Small intestine (tissue), 7 donors: Measurements from ENCODE around the gene ITPR1. TPM values are rescaled to one million over a fixed set of nuclear protein-coding genes. Genes with fewer than 3 reads are reported as not detected.

Experiments used
- DNase-seq, 2 donors: peaks; one replicate each; pipeline versions ENCODE4 v3.0.0 to v3.0.0-alpha.2; 2013
- FAIRE-seq: peaks from 2 replicates; lab custom pipeline; 2012; peaks lifted over from hg19 to GRCh38; lab: Jason Lieb, UNC
- H3K27ac ChIP-seq, 3 donors: one replicate each; pipeline ENCODE4 v1.5.1; 2013; ENCODE audit warnings: low read length in 2 of 3, mild to moderate bottlenecking in 2 of 3, control low read depth in 1 of 3, inconsistent platforms in 1 of 3, low read depth in 1 of 3, moderate library complexity in 1 of 3
- H3K27me3 ChIP-seq, 3 donors: one replicate each; pipeline ENCODE4 v1.6.1; 2013; ENCODE audit warnings: low read length in 3 of 3, inconsistent platforms in 1 of 3; ENCODE audit not compliant: control insufficient read depth in 3 of 3, insufficient read depth in 3 of 3
- H3K36me3 ChIP-seq, 3 donors: one replicate each; pipeline ENCODE4 v1.6.1; 2013; ENCODE audit warnings: low read length in 3 of 3, inconsistent platforms in 1 of 3, low read depth in 1 of 3, mild to moderate bottlenecking in 1 of 3, moderate library complexity in 1 of 3; ENCODE audit not compliant: control insufficient read depth in 3 of 3, insufficient read depth in 2 of 3
- H3K4me1 ChIP-seq, 3 donors: one replicate each; pipeline ENCODE4 v1.6.1; 2013; ENCODE audit warnings: low read length in 2 of 3, inconsistent platforms in 1 of 3, low read depth in 1 of 3, mild to moderate bottlenecking in 1 of 3, moderate library complexity in 1 of 3; ENCODE audit not compliant: control insufficient read depth in 3 of 3, insufficient read depth in 2 of 3
- H3K4me3 ChIP-seq, 3 donors: one replicate each; pipeline ENCODE4 v1.5.1; 2013; ENCODE audit warnings: low read length in 3 of 3, control low read depth in 1 of 3, inconsistent platforms in 1 of 3, low read depth in 1 of 3, mild to moderate bottlenecking in 1 of 3, moderate library complexity in 1 of 3
- H3K9me3 ChIP-seq, 2 donors: one replicate each; pipeline ENCODE4 v1.6.1; 2013; ENCODE audit warnings: low read depth in 1 of 2, low read length in 1 of 2; ENCODE audit not compliant: control insufficient read depth in 2 of 2, insufficient read depth in 1 of 2
- WGBS, 3 donors: extraction: QIAGEN DNeasy Blood & Tissue Kit; methylation state at CpG; one replicate each; pipeline ENCODE4 v1.1.7; 2013; 5-methylcytosine and 5-hydroxymethylcytosine counted together
- polyA plus RNA-seq, 4 donors: library from polyadenylated mRNA; stranded (reverse) in 3 of 4; unstranded in 1 of 4; fragments of 200-250 nt in 3 of 4; fragments of 120-200 nt in 1 of 4; gene quantifications; one replicate each; pipeline versions ENCODE4 v1.2.1 to v1.2.3, GENCODE V29; 2013
- donor health status: healthy with polysubstance abuse.
- donor health status: control.
- donor health status: control.
- donor health status: Bipolar disorder and iron deficiency.
- donor health status: healthy.

Gene ITPR1
- polyA plus RNA-seq, 4 donors = 0.89 to 13.8 (median 5.1) TPM

DNA sequence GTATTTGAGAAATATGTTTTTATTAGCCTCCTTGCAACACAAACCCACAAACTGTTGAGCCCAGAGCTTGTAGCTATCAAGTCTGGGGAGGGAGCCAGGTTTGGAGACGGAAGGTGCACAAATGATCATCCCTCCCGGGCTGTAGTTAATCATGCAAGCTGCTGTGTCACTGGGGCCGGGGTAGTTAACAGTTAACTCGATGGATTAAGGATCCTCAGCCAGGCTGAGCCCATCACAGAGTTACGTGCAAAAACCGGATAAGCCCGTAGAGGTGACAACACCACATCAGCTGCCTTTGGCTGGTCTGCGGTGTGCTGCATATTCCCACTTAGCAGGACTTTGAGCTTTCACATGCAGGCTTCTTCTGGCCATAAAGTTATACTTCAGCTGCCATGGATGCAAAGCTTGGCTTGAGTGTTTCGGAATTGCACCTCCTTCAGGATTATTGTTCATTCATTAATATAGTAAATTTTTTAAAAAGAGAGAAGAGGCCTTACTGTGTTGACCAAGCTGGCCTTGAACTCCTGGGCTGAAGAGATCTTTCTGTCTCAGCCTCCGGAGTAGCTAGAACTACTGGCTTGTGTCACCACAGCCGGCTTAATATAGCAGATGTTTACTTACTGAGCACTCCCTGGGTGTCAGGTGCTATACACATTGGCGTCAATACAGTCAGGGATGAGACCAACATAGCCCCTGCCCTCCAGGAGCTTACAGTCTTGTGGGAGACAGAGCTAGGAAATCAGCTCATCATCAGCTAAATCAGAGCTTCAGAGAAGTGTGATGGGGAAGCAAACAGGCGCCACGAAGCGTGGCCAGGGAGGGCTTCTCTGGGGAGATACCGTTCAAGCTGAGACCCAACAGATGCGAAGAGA lies 259.3 kb downstream of the ITPR1 start:
- Histone ChIP-seq H3K9me3 (peaks cover 0 to 7% of the 10 kb centered on the region in 2 donors), H3K27ac (peak overlapping the region; percentile 1 to 96 (median 89)), H3K27me3 (no peaks in the 10 kb centered on the region), H3K36me3 (no peaks in the 10 kb centered on the region), H3K4me3 (peak overlapping the region in 1 of 3 donors; percentile 4), H3K4me1 (peaks cover 0 to 75% (median 23%) of the 10 kb centered on the region in 3 donors)
- DNase-seq (peak; percentile 92 to 95), FAIRE-seq (no peak)
- 38 to 68% (median 53%) methylated on average over 17 of the region's 17 CpGs for WGBS, 3 donors

DNA sequence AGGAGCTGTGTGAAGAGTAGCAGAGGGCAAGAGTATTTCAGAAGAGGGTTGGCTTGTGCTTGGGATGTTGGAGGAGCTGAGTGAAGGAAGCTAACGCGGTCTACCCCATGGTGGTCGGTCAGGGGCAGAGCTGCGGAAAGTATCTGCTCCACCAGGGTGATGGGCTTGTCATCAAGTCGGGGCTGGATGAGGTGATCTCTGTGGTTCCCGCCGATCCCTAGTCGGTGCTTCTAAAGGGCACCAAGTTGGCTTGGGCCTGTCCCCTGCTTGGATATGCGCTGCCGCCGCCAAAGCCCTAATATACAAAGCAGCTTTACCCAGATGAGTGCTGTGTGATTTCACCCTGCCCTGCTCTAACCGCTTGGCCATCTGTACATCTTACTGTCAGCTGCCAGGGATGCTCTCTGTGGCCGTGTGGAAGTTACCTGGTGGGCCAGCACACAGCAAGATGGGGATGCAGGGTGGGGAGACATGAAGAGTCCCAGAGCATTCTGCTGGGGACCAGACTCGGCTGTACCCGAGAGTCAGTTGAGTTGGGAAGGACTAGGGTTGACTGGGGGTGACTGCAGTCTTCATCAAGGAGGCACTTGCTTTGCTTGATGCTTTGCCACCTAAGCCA lies 260.0 kb downstream of the ITPR1 start:
- peaks cover 0 to 83% (median 28%) of the 10 kb centered on the region in 3 donors for H3K4me1 ChIP-seq
- H3K36me3 ChIP-seq = no peaks in the 10 kb centered on the region
- no peak for FAIRE-seq
- H3K27ac ChIP-seq = peak overlapping the region in 2 of 3 donors; percentile 89 to 96
- H3K9me3 ChIP-seq = peaks cover 0 to 7% of the 10 kb centered on the region in 2 donors
- H3K27me3 ChIP-seq = no peaks in the 10 kb centered on the region
- no peak overlapping the region for H3K4me3 ChIP-seq
- no peak for DNase-seq
- 94 to 98% (median 97%) methylated on average over 15 of the region's 15 CpGs for WGBS, 3 donors

DNA sequence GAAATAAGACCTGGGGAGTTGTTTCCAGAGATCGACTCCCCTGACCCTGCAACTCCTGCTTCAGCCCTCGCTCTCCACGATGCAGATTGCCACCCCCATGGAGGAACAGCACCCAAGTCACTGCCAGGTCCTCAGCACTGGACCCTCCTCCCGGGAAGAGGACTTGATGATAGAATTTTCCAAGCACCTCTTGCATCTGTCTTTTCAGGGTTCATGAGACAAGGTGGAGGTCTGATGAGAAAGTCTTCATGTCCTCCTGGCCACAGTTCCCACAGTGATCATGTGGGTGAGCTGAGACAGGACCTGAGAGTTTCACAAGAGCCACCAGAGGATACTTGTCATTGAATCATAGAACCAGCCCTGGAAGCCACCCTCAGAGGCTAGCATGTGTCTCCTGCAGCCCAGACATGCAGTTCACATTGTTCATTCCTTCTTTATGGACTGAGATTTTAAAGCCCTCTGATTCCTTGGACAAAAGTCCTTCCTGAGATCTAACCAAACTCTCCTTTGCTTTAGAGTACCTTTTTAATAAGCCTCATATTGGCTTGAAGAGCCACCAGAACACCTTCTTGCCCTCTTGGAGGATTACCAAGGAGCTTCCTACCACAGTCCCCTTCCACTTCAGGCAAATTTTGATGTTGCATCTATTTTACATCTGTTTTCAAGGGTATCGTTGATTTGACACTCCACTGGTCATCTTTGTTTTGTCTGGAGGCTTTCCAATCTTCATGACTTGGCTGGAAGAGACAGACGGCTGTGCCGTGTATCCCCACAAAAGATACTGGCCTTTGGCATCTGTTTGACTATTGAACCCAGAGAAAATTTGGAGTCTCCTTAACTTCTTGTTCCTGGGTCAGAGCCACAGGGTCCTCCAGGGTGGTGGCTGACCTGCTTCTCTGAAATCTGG lies 261.3 kb downstream of the ITPR1 start:
- Histone ChIP-seq H3K9me3 (peaks cover 0 to 9% of the 10 kb centered on the region in 2 donors), H3K4me1 (peaks cover 0 to 91% (median 28%) of the 10 kb centered on the region in 3 donors), H3K4me3 (no peak overlapping the region), H3K36me3 (no peaks in the 10 kb centered on the region), H3K27ac (no peak overlapping the region), H3K27me3 (no peaks in the 10 kb centered on the region)
- DNase-seq = no peak
- 79 to 94% (median 89%) methylated on average over 7 of the region's 7 CpGs for WGBS, 3 donors
- no peak for FAIRE-seq

DNA sequence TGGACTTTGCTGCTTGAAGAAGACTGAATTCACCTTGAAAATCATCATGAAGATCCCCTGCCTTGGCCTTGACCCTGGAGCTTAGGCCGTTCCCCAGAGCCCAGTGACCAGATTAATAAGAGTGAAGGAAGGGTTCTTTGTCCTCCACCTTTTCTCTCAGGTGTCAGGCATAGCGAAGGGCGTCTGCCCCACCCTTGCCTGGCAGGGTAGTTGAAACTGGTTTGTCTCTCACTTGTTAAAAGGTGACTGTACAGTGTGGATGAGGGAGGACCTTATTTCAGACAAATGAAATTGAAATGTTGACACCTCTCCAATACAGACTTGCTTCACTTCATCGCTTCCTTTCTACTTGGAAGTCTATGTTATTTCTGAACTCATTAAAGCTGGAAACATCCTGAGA lies 262.4 kb downstream of the ITPR1 start:
- H3K4me1 ChIP-seq = peaks cover 0 to 86% (median 23%) of the 10 kb centered on the region in 3 donors
- peaks cover 0 to 11% of the 10 kb centered on the region in 2 donors for H3K9me3 ChIP-seq
- DNase-seq (peak; percentile 59 to 66), FAIRE-seq (no peak)
- H3K27me3 ChIP-seq = no peaks in the 10 kb centered on the region
- no peak overlapping the region for H3K4me3 ChIP-seq
- H3K36me3 ChIP-seq = peaks cover 0 to 2% (median 0%) of the 10 kb centered on the region in 3 donors
- 33 to 79% (median 62%) methylated on average over 4 of the region's 4 CpGs for WGBS, 3 donors
- peak overlapping the region in 1 of 3 donors; percentile 15 for H3K27ac ChIP-seq

DNA sequence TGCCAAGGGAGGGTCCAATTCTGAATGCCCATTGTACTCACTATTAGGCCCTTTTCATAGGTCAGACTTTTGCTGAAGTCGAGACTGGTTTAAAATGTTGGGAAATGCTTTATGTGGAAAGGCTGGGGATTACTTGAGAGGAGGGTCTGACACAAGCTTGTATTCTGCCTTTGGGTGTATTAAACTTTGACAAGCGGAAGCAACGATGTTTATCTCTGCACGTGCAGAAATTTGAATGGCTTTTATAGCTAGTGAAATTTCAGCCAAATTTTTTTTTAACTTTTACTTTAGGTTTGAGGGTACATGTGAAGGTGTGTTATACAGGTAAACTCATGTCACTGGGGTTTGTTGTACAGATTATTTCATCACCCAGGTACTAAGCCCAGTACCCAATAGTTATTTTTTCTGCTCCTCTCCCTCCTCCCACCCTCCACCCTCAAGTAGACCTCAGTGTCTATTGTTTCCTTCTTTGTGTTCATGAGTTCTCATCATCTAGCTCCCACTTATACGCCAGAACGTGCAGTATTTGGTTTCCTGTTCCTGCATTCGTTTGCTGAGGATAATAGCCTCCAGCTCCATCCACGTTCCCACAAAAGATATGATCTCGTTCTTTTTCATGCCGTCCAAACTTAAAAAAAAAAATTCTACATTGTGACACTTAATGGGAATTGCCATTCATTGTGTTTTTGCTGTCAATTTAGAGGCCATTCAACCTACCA lies 263.1 kb downstream of the ITPR1 start:
- H3K27ac ChIP-seq = peak overlapping the region in 2 of 3 donors; percentile 59 to 63
- peaks cover 0 to 2% (median 0%) of the 10 kb centered on the region in 3 donors for H3K36me3 ChIP-seq
- H3K27me3 ChIP-seq = no peaks in the 10 kb centered on the region
- H3K4me3 ChIP-seq = no peak overlapping the region
- peaks cover 0 to 80% (median 16%) of the 10 kb centered on the region in 3 donors for H3K4me1 ChIP-seq
- WGBS, 3 donors = 57 to 68% (median 67%) methylated on average over 10 of the region's 10 CpGs
- no peak for DNase-seq
- H3K9me3 ChIP-seq = peaks cover 0 to 16% of the 10 kb centered on the region in 2 donors
- no peak for FAIRE-seq

DNA sequence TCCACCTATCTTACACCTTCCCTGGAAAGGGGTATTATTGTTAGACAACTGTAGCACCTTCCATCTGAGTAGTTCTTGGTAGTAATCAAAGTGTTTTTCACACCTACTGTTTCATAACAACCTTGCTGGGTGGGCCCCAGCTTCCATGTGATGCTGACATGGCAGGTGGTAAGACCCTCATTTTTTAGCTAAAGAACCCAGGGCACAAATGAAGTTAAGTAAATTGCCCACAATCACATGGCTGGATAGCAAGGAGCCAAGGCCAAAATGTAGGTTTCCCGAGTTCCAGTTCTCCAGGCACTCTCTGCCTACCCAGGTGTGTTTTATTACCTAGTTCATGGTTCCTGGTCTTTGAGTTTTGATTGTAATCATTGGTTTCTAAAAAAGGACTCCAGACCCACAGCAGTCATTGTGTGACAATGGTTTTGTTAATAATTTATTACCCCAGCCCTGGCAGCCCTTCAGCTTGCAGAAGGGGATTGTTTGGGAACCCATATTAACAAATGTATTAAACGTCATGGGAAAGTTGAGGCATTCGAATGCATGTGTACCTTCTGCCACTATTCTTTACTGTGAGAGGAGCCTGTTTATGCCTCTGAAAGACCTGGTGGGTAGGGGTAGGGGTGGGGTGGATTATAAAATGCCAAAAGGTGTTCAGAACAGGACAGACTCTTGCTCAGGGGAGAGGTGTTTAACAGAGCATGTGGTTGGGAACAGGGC lies 263.9 kb downstream of the ITPR1 start:
- peaks cover 0 to 72% (median 11%) of the 10 kb centered on the region in 3 donors for H3K4me1 ChIP-seq
- H3K27me3 ChIP-seq = no peaks in the 10 kb centered on the region
- 20 to 49% (median 25%) methylated on average over 3 of the region's 3 CpGs for WGBS, 3 donors
- peak overlapping the region in 2 of 3 donors; percentile 59 to 71 for H3K27ac ChIP-seq
- H3K9me3 ChIP-seq = peaks cover 0 to 16% of the 10 kb centered on the region in 2 donors
- FAIRE-seq (no peak), DNase-seq (peak; percentile 76 to 83)
- H3K36me3 ChIP-seq = peaks cover 0 to 2% (median 0%) of the 10 kb centered on the region in 3 donors
- no peak overlapping the region for H3K4me3 ChIP-seq

DNA sequence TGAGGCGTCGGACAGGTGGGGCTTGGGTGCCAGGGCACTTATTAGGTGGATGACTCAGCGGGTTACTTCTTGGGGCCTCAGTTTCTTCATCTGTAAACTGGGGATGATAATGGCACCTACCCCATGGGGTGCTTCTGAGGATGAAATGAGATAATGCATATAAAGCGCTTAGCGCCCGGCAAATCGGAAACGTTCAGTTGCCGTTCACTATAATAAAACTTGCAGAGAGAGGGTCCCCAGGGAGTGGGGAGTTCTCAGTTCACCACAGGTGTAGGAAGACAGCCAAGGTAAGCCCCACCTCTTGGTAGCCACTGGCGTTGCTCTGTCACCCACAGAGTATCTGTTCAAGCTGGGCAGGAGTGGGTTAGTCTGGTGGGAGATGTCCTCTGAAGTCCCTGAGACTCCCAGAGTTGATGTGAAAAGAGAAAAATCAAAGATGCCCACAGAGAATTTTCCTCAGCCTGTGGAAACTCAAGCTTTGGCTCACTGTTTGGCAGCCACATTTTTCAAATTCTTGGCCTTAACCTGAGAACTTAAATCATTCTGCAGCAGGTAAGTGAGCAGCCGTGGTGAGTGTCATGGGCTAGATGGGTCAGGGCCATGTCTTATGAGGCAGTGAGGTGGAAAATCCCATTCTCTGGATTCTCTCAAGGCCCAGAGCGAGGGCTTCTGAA lies 264.6 kb downstream of the ITPR1 start:
- Histone ChIP-seq H3K27ac (peak overlapping the region in 2 of 3 donors; percentile 59 to 71), H3K4me3 (no peak overlapping the region), H3K9me3 (peaks cover 0 to 14% of the 10 kb centered on the region in 2 donors), H3K4me1 (peaks cover 0 to 68% (median 11%) of the 10 kb centered on the region in 3 donors), H3K27me3 (no peaks in the 10 kb centered on the region), H3K36me3 (peaks cover 0 to 2% (median 0%) of the 10 kb centered on the region in 3 donors)
- 41 to 79% (median 57%) methylated on average over 12 of the region's 12 CpGs for WGBS, 3 donors
- no peak for FAIRE-seq
- DNase-seq = no peak
